IMR-90 (cell line): ENCODE data around the gene POMT2. TPM values are rescaled to one million over a fixed set of nuclear protein-coding genes. Genes with fewer than 3 reads are reported as not detected.

ENCODE experiments used
- ATAC-seq: fragments of 200-7000 bp; cut with Tn5 transposase; 2 replicates; pipeline ENCODE4 v1.9.1; 2020; ENCODE audit warnings: low read depth, mild to moderate bottlenecking, moderate library complexity
- BruUV-seq: library from RNA; stranded (reverse); fragments of 400-500 nt; replicated peaks from 2 replicates; lab custom pipeline; 2021; lab: Mats Ljungman, UMichigan
- CTCF ChIA-PET: fragments of 300-600 bp; formaldehyde crosslinking; extraction: SDS; loops from one replicate; lab custom pipeline; 2021; ENCODE audit warnings: antibody characterized with exemption; lab: Yijun Ruan, JAX
- POLR2A ChIA-PET: fragments of 300-600 bp; sonication (Branson Sonifier 250); formaldehyde crosslinking; loops from one replicate; lab custom pipeline; 2022; ENCODE audit warnings: antibody characterized with exemption; ENCODE audit not compliant: unreplicated experiment; lab: Charles Lee
- DNase-seq: peaks from one replicate; pipeline ENCODE4 v3.0.0; 2013
- H2AFZ ChIP-seq: replicated peaks from 2 replicates; pipeline ENCODE3; 2013; ENCODE audit warnings: low read length, mild to moderate bottlenecking; ENCODE audit not compliant: poor library complexity
- H2AK5ac ChIP-seq: 2 replicates; pipeline ENCODE4 v1.6.1; 2013; ENCODE audit warnings: low read depth, low read length, inconsistent platforms
- H2AK9ac ChIP-seq: replicated peaks from 2 replicates; pipeline ENCODE3; 2013; ENCODE audit warnings: mild to moderate bottlenecking, low read depth, low read length, moderate library complexity; ENCODE audit not compliant: poor library complexity
- H2BK120ac ChIP-seq: 2 replicates; pipeline ENCODE4 v1.6.1; 2013; ENCODE audit warnings: low read depth, low read length, inconsistent platforms
- H2BK15ac ChIP-seq: 3 replicates; pipeline ENCODE4 v1.6.1; 2013; ENCODE audit warnings: low read depth, low read length, inconsistent platforms
- H2BK20ac ChIP-seq: 2 replicates; pipeline ENCODE4 v1.6.1; 2013; ENCODE audit warnings: low read depth, mild to moderate bottlenecking, inconsistent platforms, low read length, moderate library complexity
- H2BK5ac ChIP-seq: 2 replicates; pipeline ENCODE4 v1.6.1; 2013; ENCODE audit warnings: mild to moderate bottlenecking, low read depth, low read length, inconsistent platforms; ENCODE audit not compliant: poor library complexity, severe bottlenecking
- H3K14ac ChIP-seq: replicated peaks from 2 replicates; pipeline ENCODE4 v1.6.1; 2013; ENCODE audit warnings: low read depth, low read length, inconsistent platforms
- H3K18ac ChIP-seq: 2 replicates; pipeline ENCODE4 v1.6.1; 2013; ENCODE audit warnings: low read depth, low read length, control low read depth
- H3K23ac ChIP-seq: 2 replicates; pipeline ENCODE4 v1.6.1; 2013; ENCODE audit warnings: low read depth, low read length, inconsistent platforms
- H3K27ac ChIP-seq: 2 replicates; pipeline ENCODE4 v1.5.1; 2013; ENCODE audit warnings: mild to moderate bottlenecking, control low read depth, low read length; ENCODE audit not compliant: insufficient read depth
- H3K27me3 ChIP-seq: 2 replicates; pipeline ENCODE4 v1.6.1; 2013; ENCODE audit warnings: low read length; ENCODE audit not compliant: control insufficient read depth, insufficient read depth
- H3K36me3 ChIP-seq: 2 replicates; pipeline ENCODE4 v1.6.1; 2013; ENCODE audit warnings: low read length, mixed read lengths; ENCODE audit not compliant: control insufficient read depth, insufficient read depth
- H3K4ac ChIP-seq: 2 replicates; pipeline ENCODE4 v1.6.1; 2013; ENCODE audit warnings: low read depth, low read length, inconsistent platforms
- H3K4me1 ChIP-seq: 2 replicates; pipeline ENCODE4 v1.6.1; 2013; ENCODE audit warnings: low read length, mixed read lengths; ENCODE audit not compliant: control insufficient read depth, insufficient read depth
- H3K4me2 ChIP-seq: 2 replicates; pipeline ENCODE4 v1.6.1; 2013; ENCODE audit warnings: low read depth, mild to moderate bottlenecking, control low read depth, low read length, moderate library complexity
- H3K4me3 ChIP-seq: 2 replicates; pipeline ENCODE4 v1.5.1; 2013; ENCODE audit warnings: low read depth, mild to moderate bottlenecking, control low read depth, low read length, moderate library complexity; ENCODE audit not compliant: insufficient read depth
- H3K56ac ChIP-seq: 2 replicates; pipeline ENCODE4 v1.6.1; 2013; ENCODE audit warnings: low read length, inconsistent platforms; ENCODE audit not compliant: insufficient read depth; ENCODE audit errors: extremely low read depth
- H3K79me1 ChIP-seq, 2 experiments: 2 replicates each; pipeline ENCODE4 v1.6.1; 2013; ENCODE audit warnings: low read length in 2 of 2, inconsistent platforms in 1 of 2, low read depth in 1 of 2
- H3K9ac ChIP-seq: 2 replicates; pipeline ENCODE4 v1.6.1; 2013; ENCODE audit warnings: low read depth, low read length, control low read depth
- H3K9me1 ChIP-seq: 2 replicates; pipeline ENCODE4 v1.6.1; 2013; ENCODE audit warnings: low read length, inconsistent platforms; ENCODE audit not compliant: insufficient read depth
- H3K9me3 ChIP-seq: 2 replicates; pipeline ENCODE4 v1.6.1; 2013; ENCODE audit warnings: low read length; ENCODE audit not compliant: control insufficient read depth, insufficient read depth
- H4K20me1 ChIP-seq: 2 replicates; pipeline ENCODE4 v1.6.1; 2013; ENCODE audit warnings: low read length, inconsistent platforms; ENCODE audit not compliant: insufficient read depth
- H4K5ac ChIP-seq: 2 replicates; pipeline ENCODE4 v1.6.1; 2013; ENCODE audit warnings: mild to moderate bottlenecking, low read depth, low read length, control low read depth
- H4K8ac ChIP-seq, 2 experiments: 2 replicates each; pipeline ENCODE4 v1.6.1; 2013; ENCODE audit warnings: low read depth in 2 of 2, low read length in 2 of 2, control low read depth in 1 of 2, inconsistent platforms in 1 of 2
- H4K91ac ChIP-seq: 2 replicates; pipeline ENCODE4 v1.6.1; 2013; ENCODE audit warnings: low read depth, low read length, inconsistent platforms; ENCODE audit not compliant: insufficient read depth
- CEBPB ChIP-seq: IDR thresholded peaks from 2 replicates; pipeline ENCODE4 v1.6.1; 2012; ENCODE audit warnings: low read depth, low read length, improper control_type of control experiment
- CHD1 ChIP-seq: IDR thresholded peaks from 2 replicates; pipeline ENCODE4 v1.6.1; 2012; ENCODE audit warnings: low read depth, low read length, improper control_type of control experiment
- ELK1 ChIP-seq: fragments of 150-350 bp; IDR thresholded peaks from 2 replicates; pipeline ENCODE4 v1.6.1; 2016; ENCODE audit warnings: low read depth, mild to moderate bottlenecking, low read length, moderate library complexity, borderline replicate concordance
- FOS ChIP-seq: fragments of 150-350 bp; IDR thresholded peaks from 2 replicates; pipeline ENCODE4 v1.6.1; 2016; ENCODE audit warnings: low read depth, low read length
- MAFK ChIP-seq: IDR thresholded peaks from 2 replicates; pipeline ENCODE4 v1.6.1; 2012; ENCODE audit warnings: low read depth, low read length, improper control_type of control experiment
- NFE2L2 ChIP-seq: fragments of 150-350 bp; IDR thresholded peaks from 2 replicates; pipeline ENCODE4 v1.6.1; 2016; ENCODE audit warnings: low read depth, mild to moderate bottlenecking, low read length
- POLR2A ChIP-seq: IDR thresholded peaks from 2 replicates; pipeline ENCODE4 v1.6.1; 2012; ENCODE audit warnings: mild to moderate bottlenecking, low read depth, low read length
- RAD21 ChIP-seq: IDR thresholded peaks from 2 replicates; pipeline ENCODE4 v1.6.1; 2012; ENCODE audit warnings: low read length, improper control_type of control experiment
- RCOR1 ChIP-seq: IDR thresholded peaks from 2 replicates; pipeline ENCODE4 v1.6.1; 2012; ENCODE audit warnings: mild to moderate bottlenecking, low read length, improper control_type of control experiment; ENCODE audit not compliant: insufficient replicate concordance
- WGBS, 2 experiments: methylation state at CpG; one replicate each; pipeline versions ENCODE4 v1.1.5 to v1.1.7; 2013; ENCODE audit warnings: missing lambda C conversion rate in 2 of 2; ENCODE audit not compliant: insufficient read length in 1 of 2; ENCODE audit errors: extremely low coverage in 2 of 2; 5-methylcytosine and 5-hydroxymethylcytosine counted together
- dilution Hi-C: fragments of 300-500 bp; cut with HindIII; formaldehyde crosslinking; loops from one replicate; pipeline ENCODE4 v1.14.3; 2018; ENCODE audit warnings: low sequenced_read_pairs; ENCODE audit not compliant: unreplicated experiment
- in situ Hi-C: fragments of 300-500 bp; cut with MboI; formaldehyde crosslinking; loops from 3 replicates; pipeline ENCODE4 v1.14.3; 2019; ENCODE audit warnings: low sequenced_read_pairs, inconsistent platforms, mixed read lengths
- intact Hi-C: fragments of 100-400 bp; cut with micrococcal nuclease; formaldehyde crosslinking; loops from 2 replicates; pipeline ENCODE4 v1.10.0; 2022
- polyA plus RNA-seq, 3 experiments: library from polyadenylated mRNA; depleted of rRNA; stranded (reverse); fragments of >200 nt; gene quantifications; 2 replicates each; pipeline ENCODE4 v1.2.3, GENCODE V29; 2012; ENCODE audit warnings: low replicate concordance in 1 of 3
- total RNA-seq: library from RNA; depleted of rRNA; stranded (reverse); fragments of >200 nt; gene quantifications from 2 replicates; pipeline ENCODE4 v1.2.3, GENCODE V29; 2012

POMT2 gene
- total and polyA plus RNA-seq, 2 of the 4 experiments (the other 2 are of a cell fraction) = 6.5 to 13.0 TPM

GRCh38 chr14:77359626-77360025 is 38.9 kb upstream of the POMT2 start (continued):
- TF ChIP-seq NFE2L2 (no peak), POLR2A (no peak), RAD21 (no peak)

GRCh38 chr14:77356899-77357298 is 36.2 kb upstream of the POMT2 start:
- dilution Hi-C loops (no loop called here), in situ Hi-C loops (no loop called here), intact Hi-C loops (no loop called here)
- Histone ChIP-seq H3K27me3 (no peaks in the 10 kb centered on the region), H3K9ac (no peak overlapping the region), H3K4ac (no peak overlapping the region), H2AK5ac (no peak overlapping the region), H3K4me2 (no peak overlapping the region), H3K9me1 (no peaks in the 10 kb centered on the region), H3K14ac (no peak overlapping the region), H4K91ac (no peak overlapping the region), H2BK20ac (no peak overlapping the region), H3K4me1 (no peaks in the 10 kb centered on the region; the same call in 1 of the 2 replicates), H3K23ac (no peak overlapping the region), H4K5ac (no peak overlapping the region), H3K9me3 (no peaks in the 10 kb centered on the region), H2BK120ac (no peak overlapping the region), H3K79me1 (no peaks in the 10 kb centered on the region; a peak in 1 of 4 replicates), H4K20me1 (no peaks in the 10 kb centered on the region), H3K18ac (no peak overlapping the region), H2AFZ (no peak overlapping the region), H3K56ac (no peak overlapping the region), H2BK5ac (no peak overlapping the region), H3K4me3 (no peak overlapping the region), H2BK15ac (no peak overlapping the region), H2AK9ac (no peak overlapping the region), H4K8ac (no peak overlapping the region), H3K27ac (no peak overlapping the region), H3K36me3 (no peaks in the 10 kb centered on the region)
- ATAC-seq (no peak), DNase-seq (no peak)
- CTCF ChIA-PET = no interaction called here
- POLR2A ChIA-PET = interaction anchor here (0.9 kb wide), 1 partner anchor 20 kb away, joined by 3 read pairs; the partner anchor contains the start of genes SAMD15 and TMED8
- no CpG with 5 or more reads among the region's 4 CpGs for WGBS, 2 experiments
- BruUV-seq = no TSS peak
- no peak for TF ChIP-seq RCOR1
- no peak for TF ChIP-seq RAD21
- TF ChIP-seq POLR2A = no peak
- no peak for TF ChIP-seq NFE2L2
- no peak for TF ChIP-seq ELK1
- TF ChIP-seq CEBPB = no peak
- no peak for TF ChIP-seq MAFK
- TF ChIP-seq FOS = no peak
- TF ChIP-seq CHD1 = no peak
